HG02678 (cell line): ENCODE data around the gene CDS1.
"Not testable (repeated sequence)": the region's sequence is repeated elsewhere in the genome, so short reads cannot be mapped to it uniquely, and the experiment has no call there.

Source experiments
- ATAC-seq: cut with Tn5 transposase; IDR thresholded peaks from one replicate; pipeline ENCODE4 v1.9.1; 2021; ENCODE audit warnings: mild to moderate bottlenecking, moderate library complexity; ENCODE audit not compliant: unreplicated experiment

Gene CDS1

DNA sequence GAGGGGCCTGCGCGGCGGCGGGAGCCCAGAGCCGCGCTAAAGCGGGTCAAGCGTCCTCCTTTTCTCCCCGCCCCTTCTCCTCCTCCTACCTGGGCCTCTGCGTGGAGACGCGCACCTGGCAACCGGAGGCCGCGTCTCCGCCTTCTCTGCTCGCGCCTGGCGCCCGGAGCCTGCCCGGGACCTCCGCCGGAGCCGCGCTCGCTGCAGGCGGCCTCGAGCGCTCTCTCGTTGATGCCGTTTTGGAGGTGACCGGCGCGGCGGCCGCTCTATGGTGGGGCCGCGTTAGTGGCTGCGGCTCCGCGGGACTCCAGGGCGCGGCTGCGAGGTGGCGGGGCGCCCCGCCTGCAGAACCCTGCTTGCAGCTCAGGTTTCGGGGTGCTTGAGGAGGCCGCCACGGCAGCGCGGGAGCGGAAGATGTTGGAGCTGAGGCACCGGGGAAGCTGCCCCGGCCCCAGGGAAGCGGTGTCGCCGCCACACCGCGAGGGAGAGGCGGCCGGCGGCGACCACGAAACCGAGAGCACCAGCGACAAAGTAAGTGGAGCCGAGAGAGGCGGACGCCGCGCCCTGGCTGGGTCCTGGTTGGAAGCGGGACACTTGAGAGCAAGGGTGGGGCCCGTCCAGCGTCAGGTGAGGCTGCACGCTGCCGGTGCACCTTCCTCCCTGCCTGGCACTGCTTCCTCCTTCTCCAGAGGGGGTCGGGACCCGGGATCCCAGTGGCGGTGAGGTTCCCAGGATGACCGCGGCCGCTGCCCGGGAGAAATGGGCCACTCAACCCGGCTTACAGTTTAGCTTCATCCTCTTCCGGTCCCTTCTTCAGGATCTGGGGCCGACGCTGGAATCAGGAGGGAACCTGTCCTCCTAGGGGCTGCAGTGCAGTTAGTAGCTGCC lies at the start of gene CDS1:
TSS of gene CDS1 (plus strand) at position 140 of the 888 bp plus-strand sequence. CDS start at position 415, 275 bp downstream.
- peak; percentile 58 for ATAC-seq

DNA sequence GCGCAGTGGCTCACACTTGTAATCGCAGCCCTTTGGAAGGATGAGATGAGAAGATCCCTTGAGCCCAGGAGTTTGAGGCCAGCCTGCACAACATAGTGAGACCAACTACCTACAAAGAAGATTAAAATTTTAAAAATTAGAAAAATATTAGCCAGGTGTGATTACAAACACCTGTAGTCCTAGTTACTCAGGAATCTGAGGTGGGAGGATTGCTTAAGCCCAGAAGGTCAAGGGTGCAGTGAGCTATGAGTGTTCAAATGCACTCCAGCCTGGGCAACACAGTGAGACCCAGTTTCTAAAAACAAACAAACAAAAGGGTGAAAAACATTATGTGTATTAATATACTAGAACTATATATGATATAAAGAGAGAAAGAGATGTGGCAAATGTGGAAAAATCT lies 47.0 kb upstream of the CDS1 start:
- ATAC-seq = no peak

DNA sequence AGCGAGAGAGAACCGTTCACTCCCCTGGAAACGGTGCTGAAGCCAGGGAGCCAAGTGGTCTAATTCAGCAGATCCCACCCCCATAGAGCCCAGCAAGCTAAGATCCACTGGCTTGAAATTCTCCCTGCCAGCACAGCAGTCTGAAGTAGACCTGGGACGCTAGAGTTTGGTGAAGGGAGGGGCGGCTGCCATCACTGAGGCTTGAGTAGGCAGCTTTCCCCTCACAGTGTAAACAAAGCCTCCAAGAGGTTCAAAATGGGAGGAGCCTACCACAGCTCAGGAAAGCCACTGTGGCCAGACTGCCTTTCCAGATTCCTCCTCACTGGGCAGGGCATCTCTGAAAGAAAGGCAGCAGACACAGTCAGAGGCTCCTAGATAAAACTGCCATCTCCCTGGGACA lies 37.8 kb upstream of the CDS1 start:
- no peak for ATAC-seq

DNA sequence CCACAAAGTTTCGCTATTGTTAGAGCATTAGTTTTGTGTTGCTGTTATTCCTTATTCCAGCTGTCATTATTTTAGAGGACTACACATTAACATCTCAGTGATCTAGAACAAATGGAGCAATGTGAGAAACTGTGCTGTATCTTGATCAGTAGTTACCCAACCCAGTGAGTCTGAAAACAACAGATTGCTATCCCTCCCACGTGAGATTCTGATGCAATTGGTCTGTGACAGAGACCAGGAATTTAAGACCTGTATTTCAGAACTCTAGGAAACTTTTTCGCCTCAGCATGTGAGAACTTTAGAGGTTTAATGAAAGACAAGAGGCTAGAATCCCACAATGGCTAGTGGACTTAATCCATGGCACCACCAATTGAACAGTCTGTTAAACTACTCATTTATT lies 35.7 kb upstream of the CDS1 start:
- ATAC-seq = no peak

GRCh38 chr4:84549191-84549590 lies 33.7 kb upstream of the CDS1 start:
- not testable (repeated sequence) for ATAC-seq

GRCh38 chr4:84562156-84562555 lies 20.8 kb upstream of the CDS1 start:
- ATAC-seq = no peak

DNA sequence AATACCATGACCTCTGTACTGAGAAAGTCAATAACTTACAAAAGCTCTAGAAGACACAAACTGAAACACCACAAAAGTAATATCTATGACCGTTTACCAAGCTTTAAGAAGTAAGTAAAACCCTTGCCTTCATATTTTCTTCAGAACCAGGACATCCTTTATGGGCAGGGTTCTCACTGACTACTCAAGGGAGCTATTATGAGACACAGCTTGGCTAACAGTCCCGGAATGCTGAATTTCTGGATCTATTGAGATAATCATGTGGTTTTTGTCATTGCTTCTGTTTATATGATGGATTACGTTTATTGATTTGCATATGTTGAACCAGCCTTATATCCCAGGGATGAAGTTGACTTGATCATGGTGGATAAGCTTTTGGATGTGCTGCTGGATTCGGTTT lies 19.9 kb upstream of the CDS1 start:
- ATAC-seq = no peak

- ATAC-seq = no peak
Measured at GRCh38 chr4:84565951-84566350, 17.0 kb upstream of the CDS1 start.

DNA sequence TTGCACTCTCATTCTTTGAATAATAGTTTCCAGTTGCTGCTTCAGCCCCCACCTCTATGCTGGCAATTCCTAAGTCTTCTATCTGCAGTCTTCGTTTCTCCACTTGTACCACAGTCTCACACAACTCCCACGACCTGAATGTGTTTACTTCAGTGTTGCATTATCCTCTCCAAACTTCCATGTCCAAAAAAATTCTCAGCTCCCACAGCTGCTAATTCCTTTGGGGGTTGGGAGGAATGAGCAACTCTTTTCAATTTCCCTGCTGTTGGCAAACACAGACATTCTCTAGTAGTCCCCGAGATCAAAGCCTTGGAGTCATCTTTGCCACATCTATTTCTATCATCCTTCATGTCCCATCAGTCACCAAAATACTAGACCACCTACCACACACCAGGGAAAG lies 14.4 kb upstream of the CDS1 start:
- no peak for ATAC-seq

- ATAC-seq = no peak
Measured at GRCh38 chr4:84569009-84569408, 13.9 kb upstream of the CDS1 start.

DNA sequence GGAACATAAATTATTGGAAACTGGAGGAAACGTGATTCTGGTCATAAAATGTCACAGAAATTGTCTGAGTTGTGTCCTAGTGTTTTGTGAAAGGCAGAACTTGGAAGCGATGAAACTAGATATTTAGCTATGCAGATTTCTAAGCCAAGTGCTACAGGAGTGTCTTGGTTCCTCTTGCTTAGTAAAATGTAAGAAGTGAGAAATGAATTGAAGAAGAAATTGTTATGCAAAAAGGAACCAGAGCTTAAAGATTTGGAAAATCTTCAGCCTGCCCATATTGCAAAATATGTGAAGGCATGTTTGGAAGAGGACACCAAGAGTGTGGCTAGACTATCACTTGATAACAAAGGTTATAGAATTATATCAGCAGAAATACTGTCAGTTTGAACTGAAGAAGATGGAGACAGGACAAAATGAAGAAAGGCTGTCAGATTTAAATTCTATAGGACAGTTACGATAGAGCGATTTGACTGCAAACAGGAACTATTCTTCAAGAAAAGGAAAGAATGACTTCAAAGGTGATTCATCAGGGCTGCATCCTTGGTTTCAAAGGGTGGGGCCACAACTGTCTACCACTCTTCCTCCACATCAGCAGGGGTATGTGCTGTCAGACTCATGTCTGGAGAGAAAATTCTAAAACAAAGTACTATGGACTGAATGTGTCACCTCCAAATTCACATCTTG lies 9.4 kb upstream of the CDS1 start:
- no peak for ATAC-seq

- ATAC-seq = no peak
Measured at GRCh38 chr4:84574069-84574720, 8.7 kb upstream of the CDS1 start.

- ATAC-seq = no peak
Measured at GRCh38 chr4:84578540-84579402, 4.2 kb upstream of the CDS1 start.

GRCh38 chr4:84579403-84579776 lies 3.5 kb upstream of the CDS1 start:
- ATAC-seq = no peak

DNA sequence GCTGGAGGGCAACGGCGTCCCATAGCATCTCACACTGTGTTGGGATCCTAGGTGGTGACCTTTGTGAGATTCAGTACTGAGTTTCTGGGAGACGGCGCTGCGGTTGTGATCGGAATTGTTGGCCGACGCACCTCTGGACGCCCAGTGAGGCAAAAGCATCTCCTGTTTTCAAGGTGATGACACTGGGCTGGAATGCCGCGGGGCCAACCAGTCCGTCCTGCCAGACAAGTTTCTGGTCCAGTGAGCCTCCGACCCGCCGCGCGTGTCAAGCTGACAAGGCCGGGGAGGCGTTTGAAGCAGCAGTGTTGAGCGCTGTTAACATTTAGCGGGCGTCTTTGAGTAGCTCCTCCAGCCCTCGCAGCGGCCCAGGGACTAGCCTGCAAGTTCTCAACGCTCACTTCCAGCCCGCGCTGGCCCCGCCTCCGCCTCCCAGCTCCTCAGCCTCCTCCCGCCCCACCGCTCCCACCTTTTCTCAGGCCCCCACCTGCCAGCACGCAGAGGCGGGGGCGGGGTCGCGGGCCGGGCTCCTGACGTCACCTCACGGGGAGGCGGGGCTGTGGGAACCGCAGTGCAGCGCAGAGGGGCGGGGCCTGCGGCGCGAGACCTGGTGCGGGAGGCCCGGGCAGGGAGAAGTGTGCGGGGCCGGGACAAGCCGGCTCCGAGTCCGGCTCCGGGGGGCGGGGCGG lies 482 bp upstream of the CDS1 start:
- ATAC-seq = peak; percentile 84

DNA sequence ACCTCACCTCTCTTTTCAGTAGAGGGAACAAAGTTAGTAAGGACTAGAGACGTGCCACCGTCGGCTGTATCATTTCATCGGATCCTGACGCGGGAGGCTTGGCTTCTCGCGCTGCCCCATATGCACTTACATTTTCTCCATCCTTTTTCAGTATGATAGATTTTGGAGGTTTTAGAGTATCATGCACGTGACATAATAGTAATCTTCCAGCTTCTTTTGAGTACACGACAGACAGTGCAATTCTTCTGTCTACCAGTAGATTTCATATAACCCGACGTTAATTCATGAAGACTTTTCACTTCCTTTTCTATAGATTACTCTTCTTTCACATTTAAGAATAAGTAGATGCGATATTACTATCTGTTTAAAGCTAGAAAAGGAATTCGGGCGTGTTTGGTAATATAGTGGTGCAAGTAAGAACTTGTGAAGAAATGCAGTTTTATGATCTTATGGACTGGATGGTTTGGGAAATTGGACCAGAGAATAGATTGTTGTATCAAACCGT lies 1.0 kb downstream of the CDS1 start:
- no peak for ATAC-seq

- ATAC-seq = no peak
Measured at GRCh38 chr4:84585251-84585650, 2.3 kb downstream of the CDS1 start.

DNA sequence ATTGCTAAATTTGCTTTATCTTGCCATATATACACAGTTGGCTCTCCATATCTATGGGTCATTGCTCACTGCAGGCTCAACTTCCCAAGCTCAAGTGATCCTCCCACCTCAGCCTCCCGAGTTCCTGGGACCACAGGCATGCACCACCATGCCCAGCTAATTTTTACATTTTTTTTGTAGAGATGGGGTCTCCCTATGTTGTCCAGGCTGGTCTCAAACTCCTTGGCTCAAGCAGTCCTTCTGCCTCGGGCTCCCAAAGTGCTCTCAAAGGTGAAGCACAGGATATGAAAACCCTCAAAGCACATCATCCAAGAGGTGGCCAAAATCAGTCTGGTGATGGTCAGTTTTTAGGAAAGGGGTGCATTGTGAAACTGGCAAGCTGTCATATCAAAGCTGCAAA lies 11.8 kb downstream of the CDS1 start:
- no peak for ATAC-seq

DNA sequence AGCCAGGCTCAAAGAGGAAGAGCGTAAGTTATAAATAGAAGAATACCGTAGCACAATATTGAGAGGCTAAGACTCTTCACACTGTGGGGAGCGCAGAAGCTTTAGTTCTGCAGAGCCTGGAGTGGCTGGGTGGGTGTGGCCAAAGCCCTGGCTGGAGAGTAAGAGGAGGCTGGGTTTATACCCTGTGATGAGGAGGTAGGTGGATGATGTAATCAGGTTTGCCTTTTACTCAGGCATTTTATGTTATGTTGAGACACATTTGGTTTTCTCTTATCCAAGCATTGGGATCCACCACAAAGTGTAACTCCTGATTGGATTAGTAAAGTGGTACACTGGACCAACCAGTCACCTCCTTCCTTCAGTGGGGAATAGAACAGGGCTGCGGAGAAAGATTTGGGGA lies 13.9 kb downstream of the CDS1 start:
- no peak for ATAC-seq

GRCh38 chr4:84597450-84597849 lies 14.5 kb downstream of the CDS1 start:
- no peak for ATAC-seq
